Tibial nerve (tissue), 4 donors: ENCODE measurements around the gene CPNE4. TPM values are rescaled to one million over a fixed set of nuclear protein-coding genes. Genes with fewer than 3 reads are reported as not detected.

Experiments
- DNase-seq, 2 donors: peaks; one replicate each; pipeline ENCODE4 v3.0.0-alpha.2; 2019; ENCODE audit warnings: low spot score in 2 of 2
- H3K27ac ChIP-seq, 4 donors: fragments of 200-600 bp; sonication (generic) in 3 of 4; one replicate each; pipeline ENCODE4 v1.5.1; 2017 to 2019; ENCODE audit warnings: mild to moderate bottlenecking in 1 of 4
- H3K27me3 ChIP-seq, 2 donors: fragments of 200-600 bp; sonication (generic) in 1 of 2; one replicate each; pipeline versions ENCODE4 v1.5.1 to v1.6.0; 2017 to 2019
- H3K36me3 ChIP-seq, 3 donors: fragments of 200-600 bp; sonication (generic); one replicate each; pipeline ENCODE4 v1.5.1; 2018 to 2019
- H3K4me1 ChIP-seq, 4 donors: fragments of 200-600 bp; sonication (generic) in 3 of 4; one replicate each; pipeline ENCODE4 v1.5.1; 2017 to 2019
- H3K4me3 ChIP-seq, 4 donors: fragments of 200-600 bp; sonication (generic) in 3 of 4; one replicate each; pipeline ENCODE4 v1.5.1; 2017 to 2019; ENCODE audit warnings: mild to moderate bottlenecking in 1 of 4, moderate library complexity in 1 of 4
- H3K9me3 ChIP-seq, 4 donors: fragments of 200-600 bp; sonication (generic) in 3 of 4; one replicate each; pipeline ENCODE4 v1.5.1; 2017 to 2019
- EP300 ChIP-seq, 2 donors: sonication (generic); formaldehyde crosslinking; IDR thresholded peaks; one replicate each; pipeline ENCODE4 v1.6.1; 2017; ENCODE audit warnings: antibody characterized with exemption in 2 of 2, mild to moderate bottlenecking in 1 of 2
- POLR2A ChIP-seq, 2 donors: fragments of 450-650 bp; IDR thresholded peaks; one replicate each; pipeline ENCODE4 v1.6.1; 2017; ENCODE audit warnings: antibody characterized with exemption in 2 of 2, mild to moderate bottlenecking in 2 of 2, moderate library complexity in 2 of 2
- WGBS, 2 donors: methylation state at CpG; one replicate each; pipeline ENCODE4 v1.1.5; 2018; 5-methylcytosine and 5-hydroxymethylcytosine counted together
- total RNA-seq, 4 donors: library from RNA; depleted of rRNA; stranded (reverse); fragments of >200 nt; gene quantifications; one replicate each; pipeline ENCODE4 v1.1.0, GENCODE V29; 2016
- TF ChIP-seq, protein P1 (sequence below), 5 experiments: fragments of 200-600 bp in 3 of 5; fragments of 450-650 bp in 2 of 5; sonication (generic) in 3 of 5; IDR thresholded peaks; one replicate each; pipeline ENCODE4 v1.5.1; 2016 to 2019; ENCODE audit warnings: antibody characterized with exemption in 5 of 5, mild to moderate bottlenecking in 3 of 5, moderate library complexity in 2 of 5

The CPNE4 gene
- total RNA-seq, 4 donors from 2014 or later = 0.20 TPM; not detected in 3

DNA sequence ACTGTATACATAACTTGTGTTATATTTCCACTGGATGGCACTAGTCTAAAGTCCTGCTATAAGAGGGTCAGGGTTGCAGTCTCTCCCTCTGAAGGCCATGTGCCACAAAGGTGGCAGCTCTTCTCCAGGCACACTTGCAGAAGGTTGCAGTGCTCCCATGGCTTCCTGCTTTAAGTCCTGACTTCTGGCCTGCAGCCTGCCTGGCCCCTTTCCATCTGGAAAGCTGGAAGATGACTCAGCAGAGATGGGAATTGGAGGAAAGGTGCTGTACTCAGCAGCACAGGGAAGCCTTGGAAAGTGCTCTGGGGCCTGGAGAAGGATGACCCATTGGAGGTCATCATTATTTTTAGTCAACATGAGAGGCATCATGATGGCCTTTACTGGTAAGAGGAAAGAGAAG lies 491.1 kb downstream of the CPNE4 start:
- no peak overlapping the region for H3K27ac ChIP-seq
- H3K4me1 ChIP-seq = no peaks in the 10 kb centered on the region
- no peaks in the 10 kb centered on the region for H3K27me3 ChIP-seq
- H3K36me3 ChIP-seq = no peaks in the 10 kb centered on the region
- no peak overlapping the region for H3K4me3 ChIP-seq
- DNase-seq = peak in 1 of 2 donors; percentile 27
- TF ChIP-seq, protein P1, sequence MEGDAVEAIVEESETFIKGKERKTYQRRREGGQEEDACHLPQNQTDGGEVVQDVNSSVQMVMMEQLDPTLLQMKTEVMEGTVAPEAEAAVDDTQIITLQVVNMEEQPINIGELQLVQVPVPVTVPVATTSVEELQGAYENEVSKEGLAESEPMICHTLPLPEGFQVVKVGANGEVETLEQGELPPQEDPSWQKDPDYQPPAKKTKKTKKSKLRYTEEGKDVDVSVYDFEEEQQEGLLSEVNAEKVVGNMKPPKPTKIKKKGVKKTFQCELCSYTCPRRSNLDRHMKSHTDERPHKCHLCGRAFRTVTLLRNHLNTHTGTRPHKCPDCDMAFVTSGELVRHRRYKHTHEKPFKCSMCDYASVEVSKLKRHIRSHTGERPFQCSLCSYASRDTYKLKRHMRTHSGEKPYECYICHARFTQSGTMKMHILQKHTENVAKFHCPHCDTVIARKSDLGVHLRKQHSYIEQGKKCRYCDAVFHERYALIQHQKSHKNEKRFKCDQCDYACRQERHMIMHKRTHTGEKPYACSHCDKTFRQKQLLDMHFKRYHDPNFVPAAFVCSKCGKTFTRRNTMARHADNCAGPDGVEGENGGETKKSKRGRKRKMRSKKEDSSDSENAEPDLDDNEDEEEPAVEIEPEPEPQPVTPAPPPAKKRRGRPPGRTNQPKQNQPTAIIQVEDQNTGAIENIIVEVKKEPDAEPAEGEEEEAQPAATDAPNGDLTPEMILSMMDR (IDR thresholded peaks at IDR 0.05) = no peak
- peak in 1 of 2 donors; percentile 51 for TF ChIP-seq EP300 (IDR thresholded peaks at IDR 0.05)
- H3K9me3 ChIP-seq = no peaks in the 10 kb centered on the region

DNA sequence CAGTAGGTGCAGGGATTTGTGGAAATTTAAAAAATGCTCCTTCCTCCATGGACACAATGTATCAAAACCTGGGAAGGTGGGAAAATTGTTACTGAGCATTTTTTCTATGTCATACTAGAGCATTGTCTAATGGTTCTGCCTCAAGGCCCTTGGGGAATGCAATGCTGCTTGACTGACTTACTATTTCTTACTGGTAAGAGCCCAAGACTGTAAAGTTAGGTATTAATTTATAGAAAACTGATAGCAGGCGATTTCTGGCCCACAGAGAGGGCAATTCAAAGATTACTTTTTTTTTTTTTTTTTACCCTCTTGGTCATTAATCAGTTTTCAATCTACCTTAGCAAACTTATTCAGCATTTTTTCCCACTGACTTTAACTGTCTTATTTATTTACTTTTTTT lies 493.5 kb downstream of the CPNE4 start:
- WGBS, 2 donors = 74 to 80% methylated on average over 1 of the region's 1 CpG
- H3K4me3 ChIP-seq = no peak overlapping the region
- no peaks in the 10 kb centered on the region for H3K4me1 ChIP-seq
- no peaks in the 10 kb centered on the region for H3K36me3 ChIP-seq
- TF ChIP-seq EP300 (IDR thresholded peaks at IDR 0.05) (no peak), POLR2A (IDR thresholded peaks at IDR 0.05) (no peak)
- TF ChIP-seq, protein P1 (IDR thresholded peaks at IDR 0.05) = no peak
- H3K27me3 ChIP-seq = no peaks in the 10 kb centered on the region
- no peak for DNase-seq
- no peak overlapping the region for H3K27ac ChIP-seq
- no peaks in the 10 kb centered on the region for H3K9me3 ChIP-seq

DNA sequence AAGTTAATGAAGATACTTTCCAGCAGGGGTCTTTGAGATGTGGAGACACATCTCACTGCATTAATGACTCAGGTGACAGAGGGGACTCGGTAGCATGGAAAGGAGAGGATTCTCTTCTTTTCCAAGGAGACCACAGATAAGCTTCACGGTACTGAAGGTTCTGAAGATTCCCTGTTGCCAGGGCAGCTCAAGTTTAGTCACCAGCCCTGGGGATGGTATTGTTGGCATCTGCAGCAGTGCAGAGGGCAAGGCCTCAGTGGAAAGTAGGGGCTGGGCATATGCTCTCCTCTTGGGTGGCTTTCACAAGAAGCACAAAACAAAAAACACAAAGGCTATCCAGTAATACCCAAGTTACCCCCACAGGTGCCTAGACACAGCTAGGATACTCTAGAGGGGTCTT lies 494.0 kb downstream of the CPNE4 start:
- 89 to 100% methylated on average over 2 of the region's 2 CpGs for WGBS, 2 donors
- Histone ChIP-seq H3K4me3 (no peak overlapping the region), H3K4me1 (no peaks in the 10 kb centered on the region)

DNA sequence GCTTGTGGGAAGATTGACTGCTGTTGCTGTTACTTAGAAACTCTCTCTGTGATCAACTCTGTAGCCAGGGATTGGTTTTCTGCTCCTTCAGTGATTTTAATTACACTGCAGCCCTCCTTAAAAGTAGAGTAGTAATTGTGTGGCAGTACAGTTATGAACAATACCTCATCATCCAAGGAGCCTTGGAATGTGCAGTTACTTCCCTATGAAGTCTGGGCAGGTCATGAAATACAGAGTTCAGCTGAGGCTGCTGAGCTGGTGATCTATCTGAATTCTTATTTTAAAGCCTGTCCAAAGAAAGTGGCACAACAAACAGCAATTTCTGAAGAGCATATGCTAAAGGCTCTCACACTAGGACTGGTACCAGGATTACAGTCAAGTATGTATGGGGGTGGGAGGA lies 494.7 kb downstream of the CPNE4 start:
- DNase-seq = no peak
- Histone ChIP-seq H3K4me3 (no peak overlapping the region), H3K36me3 (no peaks in the 10 kb centered on the region), H3K27ac (no peak overlapping the region), H3K4me1 (no peaks in the 10 kb centered on the region), H3K9me3 (no peaks in the 10 kb centered on the region), H3K27me3 (no peaks in the 10 kb centered on the region)
- TF ChIP-seq EP300 (IDR thresholded peaks at IDR 0.05) (no peak), POLR2A (IDR thresholded peaks at IDR 0.05) (no peak)
- TF ChIP-seq, protein P1 (IDR thresholded peaks at IDR 0.05) = no peak

More for the DNA sequence above, 494.0 kb downstream of the CPNE4 start:
- Histone ChIP-seq H3K27me3 (no peaks in the 10 kb centered on the region), H3K27ac (no peak overlapping the region), H3K9me3 (no peaks in the 10 kb centered on the region), H3K36me3 (no peaks in the 10 kb centered on the region)
- no peak for DNase-seq
- TF ChIP-seq POLR2A (IDR thresholded peaks at IDR 0.05) = no peak
- no peak for TF ChIP-seq EP300 (IDR thresholded peaks at IDR 0.05)
- TF ChIP-seq, protein P1 (IDR thresholded peaks at IDR 0.05) = no peak

DNA sequence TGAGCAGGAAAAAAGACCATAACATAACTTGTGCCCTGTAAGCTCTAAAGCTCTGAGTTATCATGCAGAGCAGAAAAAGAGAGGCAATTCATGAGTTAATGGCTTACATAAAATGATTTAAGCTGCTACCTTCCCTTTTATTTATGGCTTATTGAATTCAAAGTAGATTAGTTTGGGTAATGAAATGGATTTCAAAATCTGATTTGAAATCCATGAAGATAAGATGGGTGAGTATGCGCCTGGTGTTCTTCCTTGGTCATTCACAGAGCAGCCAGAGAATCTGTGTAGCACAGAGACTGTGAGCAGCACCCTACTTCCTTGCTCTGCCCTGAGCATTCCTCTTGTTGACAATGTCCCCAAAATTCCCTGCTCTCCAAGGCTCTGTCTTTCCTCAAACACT lies 495.8 kb downstream of the CPNE4 start:
- TF ChIP-seq EP300 (IDR thresholded peaks at IDR 0.05) = no peak
- TF ChIP-seq POLR2A (IDR thresholded peaks at IDR 0.05) = no peak
- TF ChIP-seq, protein P1 (IDR thresholded peaks at IDR 0.05) = no peak
- Histone ChIP-seq H3K27ac (no peak overlapping the region), H3K4me1 (no peaks in the 10 kb centered on the region), H3K4me3 (no peak overlapping the region), H3K27me3 (no peaks in the 10 kb centered on the region), H3K9me3 (no peaks in the 10 kb centered on the region), H3K36me3 (no peaks in the 10 kb centered on the region)
- no peak for DNase-seq
- WGBS, 2 donors = 92 to 100% methylated on average over 1 of the region's 1 CpG
